ENCODE results near the gene SCN5A. TPM values are rescaled to one million over a fixed set of nuclear protein-coding genes. Genes with fewer than 3 reads are reported as not detected.

SCN5A gene
- total RNA-seq, 1 donor from 2014 or later, result 6.1 TPM

DNA sequence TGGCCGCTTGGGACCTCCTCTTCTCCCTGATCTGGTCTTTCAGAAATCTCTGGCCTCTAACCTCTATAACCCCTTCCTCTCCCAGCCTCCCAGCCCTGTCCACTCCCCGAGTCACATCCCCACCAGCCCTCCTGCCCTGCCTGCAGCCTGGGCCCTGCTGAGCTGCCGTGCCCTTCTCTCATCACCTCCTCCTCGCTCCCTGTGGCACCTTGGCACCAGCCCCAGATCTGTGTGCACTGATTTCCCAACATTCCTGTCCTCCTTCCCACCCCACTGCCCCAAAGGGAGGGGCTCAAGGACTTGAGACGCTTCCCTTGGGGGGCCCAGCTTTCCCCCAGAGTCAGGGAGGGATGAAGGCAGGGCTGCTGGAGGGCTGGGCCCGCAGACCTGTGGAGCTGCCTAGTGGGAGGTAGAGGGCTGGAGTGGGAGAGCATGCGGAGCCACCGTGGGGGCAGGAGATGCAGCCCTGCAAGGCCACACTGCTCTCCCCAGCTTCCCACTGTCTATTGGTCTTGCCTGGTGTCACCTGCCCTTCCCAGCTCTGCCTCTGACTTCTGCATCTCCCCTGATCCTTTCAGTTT is 110.6 kb downstream of the SCN5A start:
- no peak for DNase-seq

- DNase-seq, result no peak
These were observed 112.8 kb downstream of the SCN5A start for GRCh38 chr3:38536671-38537070.

- DNase-seq, result no peak
These were observed 114.9 kb downstream of the SCN5A start for GRCh38 chr3:38534604-38535003.

GRCh38 chr3:38534180-38534579 is 115.3 kb downstream of the SCN5A start:
- no peak for DNase-seq

GRCh38 chr3:38533285-38533976 is 116.1 kb downstream of the SCN5A start:
- DNase-seq, result no peak

GRCh38 chr3:38532529-38532928 is 117.0 kb downstream of the SCN5A start:
- no peak for DNase-seq

DNA sequence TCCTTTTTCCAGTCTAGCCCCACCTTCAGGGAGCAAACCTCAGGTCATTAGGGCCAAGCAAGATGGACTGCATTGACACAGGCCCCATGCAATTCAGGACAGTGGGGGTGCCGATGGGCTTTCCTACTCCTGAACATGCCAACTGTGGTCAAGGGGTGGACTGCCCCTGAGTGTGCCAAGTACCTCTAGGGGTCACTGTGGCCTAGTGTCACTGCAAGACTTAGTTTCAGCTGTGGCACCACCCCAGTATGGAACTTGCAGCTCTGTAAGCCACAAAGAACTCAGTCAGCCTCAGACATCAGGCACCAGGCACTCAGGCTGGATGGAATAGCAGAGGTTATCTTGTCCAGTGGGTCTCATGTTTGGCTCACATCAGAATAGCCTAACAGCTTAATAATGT is 121.0 kb downstream of the SCN5A start:
- DNase-seq, result peak; percentile 18

DNA sequence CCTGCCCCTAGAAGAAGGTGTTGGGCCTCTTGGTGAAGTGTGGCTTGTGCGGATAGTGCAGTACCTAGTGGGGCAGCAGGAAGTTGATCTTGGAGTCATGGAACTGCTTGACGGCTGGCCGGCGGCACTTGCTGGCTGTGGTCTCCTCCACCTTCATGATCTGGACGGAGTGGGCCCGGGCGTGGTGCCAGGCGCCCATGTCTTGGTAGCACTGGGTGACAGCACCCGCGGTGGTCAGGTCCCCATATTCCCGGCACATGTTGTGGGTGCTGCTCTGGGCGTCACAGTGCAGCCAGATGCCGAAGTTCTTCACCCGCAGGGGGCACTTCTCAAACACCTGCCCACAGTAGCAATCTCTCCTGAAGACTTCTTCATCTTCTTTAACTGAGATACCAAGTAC is 122.7 kb downstream of the SCN5A start:
- DNase-seq, result no peak

DNA sequence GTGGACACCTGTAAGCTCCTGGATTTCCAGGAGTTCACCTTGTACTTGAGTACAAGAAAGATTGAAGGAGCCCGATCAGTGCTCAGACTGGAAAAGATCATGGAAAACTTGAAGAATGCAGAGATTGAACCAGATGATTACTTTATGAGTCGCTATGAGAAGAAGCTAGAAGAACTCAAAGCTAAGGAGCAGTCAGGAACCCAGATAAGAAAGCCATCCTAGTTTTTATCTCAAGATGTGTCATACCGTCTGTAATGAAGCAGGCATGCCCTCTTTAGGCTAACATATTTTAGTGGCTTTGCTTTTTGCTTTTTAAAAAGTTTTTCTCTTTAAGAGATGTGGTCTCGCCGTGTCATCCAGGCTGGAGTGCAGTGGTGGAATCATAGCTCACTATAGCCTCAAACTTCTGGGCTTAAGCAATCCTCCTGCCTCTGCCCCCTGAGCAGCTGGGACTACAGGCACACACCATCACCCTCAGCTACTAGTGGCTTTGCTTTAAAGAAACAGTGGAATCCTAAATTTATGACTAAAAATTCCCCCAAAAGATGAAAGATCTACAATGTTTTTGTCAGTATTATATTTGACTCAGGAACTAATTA is 125.2 kb downstream of the SCN5A start:
- no peak for DNase-seq

DNA sequence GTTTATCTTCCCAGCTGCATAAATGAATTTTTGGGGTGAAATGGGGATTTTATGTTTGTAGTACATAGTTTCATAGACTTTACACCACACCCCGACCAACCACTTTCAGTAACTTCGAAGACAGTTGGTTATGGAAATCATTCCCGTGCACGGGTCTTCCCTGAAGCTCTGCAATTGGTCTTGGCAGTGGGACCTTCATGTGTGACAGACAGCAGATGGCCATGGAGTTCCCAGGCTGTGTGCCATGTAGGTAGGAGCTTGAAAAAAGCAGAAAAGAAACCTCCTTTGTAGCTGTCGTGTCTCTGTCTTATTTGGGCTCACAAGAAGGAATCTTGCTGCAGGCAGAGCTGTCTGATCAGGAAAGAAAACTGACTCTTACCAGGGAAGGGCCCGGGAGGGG is 127.5 kb downstream of the SCN5A start:
- DNase-seq, result no peak

- DNase-seq, result peak; percentile 88
These were observed 128.0 kb downstream of the SCN5A start for GRCh38 chr3:38521391-38521987.

DNA sequence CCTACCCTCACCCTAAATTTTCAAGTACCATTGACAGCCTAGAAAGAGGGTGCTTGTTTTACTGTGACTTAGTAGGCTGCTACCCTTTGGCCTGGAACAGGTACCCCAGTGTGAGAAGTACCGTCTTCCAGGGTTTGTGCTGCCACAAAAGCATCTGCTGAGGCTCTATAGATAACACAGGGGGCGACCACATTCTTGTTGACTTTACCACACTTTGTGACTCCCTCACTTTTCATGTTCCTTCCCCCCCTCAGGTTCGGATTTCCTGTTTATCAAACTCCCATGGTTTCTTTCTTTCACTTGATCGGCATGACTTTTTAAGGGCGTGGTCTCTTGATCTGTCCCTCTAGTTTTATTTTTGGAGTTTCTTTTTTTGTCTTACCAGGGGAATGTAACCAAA is 129.8 kb downstream of the SCN5A start:
- DNase-seq, result no peak

GRCh38 chr3:38519000-38519399 is 130.5 kb downstream of the SCN5A start:
- no peak for DNase-seq

DNA sequence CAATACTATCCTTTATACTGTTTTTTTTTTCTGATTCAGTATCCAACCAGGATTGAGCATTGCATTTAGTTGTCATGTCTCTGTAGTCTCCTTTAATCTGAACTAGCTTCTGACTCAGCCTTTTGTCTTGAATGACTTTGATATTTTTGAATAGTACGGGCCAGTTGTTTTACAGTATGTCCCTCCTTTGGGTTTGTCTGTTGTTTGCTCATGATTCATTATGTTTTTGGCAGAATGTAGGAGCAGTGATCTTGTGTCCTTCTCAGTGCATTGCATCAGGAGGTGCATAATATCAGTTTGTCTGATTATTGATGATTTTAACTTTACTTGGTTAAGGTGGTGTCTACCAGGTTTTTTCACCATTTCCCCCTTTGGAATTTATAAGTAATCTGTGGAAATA is 132.8 kb downstream of the SCN5A start:
- no peak for DNase-seq

GRCh38 chr3:38515367-38515766 is 134.1 kb downstream of the SCN5A start:
- no peak for DNase-seq

DNA sequence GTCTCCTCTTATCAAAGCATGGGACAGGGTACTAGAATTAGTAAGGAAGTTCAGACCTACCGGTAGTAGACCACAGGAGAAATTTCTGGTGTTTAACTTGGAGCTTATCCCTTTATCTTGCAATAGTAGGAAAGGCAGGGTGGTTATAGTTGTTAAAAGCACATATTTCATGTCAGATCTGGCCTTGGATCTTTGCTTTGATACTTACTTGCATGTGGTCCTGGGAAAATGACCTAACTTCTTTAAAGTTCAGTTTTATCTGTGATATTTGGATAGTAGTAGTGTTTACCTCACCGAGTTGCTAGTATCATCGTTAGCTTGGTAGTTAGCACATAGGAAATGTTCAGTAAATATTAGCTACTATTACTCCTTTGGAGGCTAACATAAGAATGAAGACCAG is 137.9 kb downstream of the SCN5A start:
- no peak for DNase-seq

DNA sequence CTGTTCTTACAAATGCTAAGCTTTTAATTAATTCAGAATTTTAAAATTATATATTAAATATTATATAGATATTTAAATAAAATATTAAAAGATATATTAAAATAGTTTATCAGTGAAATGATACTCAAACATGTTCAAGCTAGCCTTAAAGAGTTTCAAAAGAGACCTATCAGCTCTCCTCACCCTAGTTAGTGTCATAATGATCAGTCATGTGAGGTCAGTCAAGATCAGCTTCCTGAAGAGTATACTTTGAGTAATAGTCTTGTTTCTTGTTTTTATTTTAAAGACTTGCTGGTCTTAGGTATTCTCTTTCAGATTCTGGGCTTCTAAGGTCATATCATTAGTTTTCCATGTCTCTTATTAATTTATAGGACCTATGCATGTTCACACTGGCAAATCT is 138.9 kb downstream of the SCN5A start:
- DNase-seq, result no peak

- no peak for DNase-seq
These were observed 139.8 kb downstream of the SCN5A start for GRCh38 chr3:38509732-38510131.

DNA sequence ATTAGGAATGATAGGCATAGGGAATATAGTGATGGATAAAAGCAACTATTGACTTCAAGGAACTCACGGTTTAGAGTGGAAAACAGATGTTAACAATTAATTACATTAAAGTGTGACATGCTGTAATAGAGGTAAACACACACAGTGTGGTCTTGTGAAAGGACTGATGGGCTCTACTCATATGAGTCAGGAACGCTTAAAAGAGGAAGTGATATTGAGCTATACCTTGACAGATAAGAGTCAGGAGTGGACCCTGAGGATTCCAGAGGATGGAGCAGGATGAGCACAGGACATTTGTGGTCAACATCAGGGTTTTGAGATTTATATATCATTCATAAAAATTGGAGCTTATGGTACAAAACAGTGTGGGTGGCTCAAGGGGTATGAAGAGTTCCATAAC is 142.4 kb downstream of the SCN5A start:
- no peak for DNase-seq

- DNase-seq, result no peak
These were observed 148.6 kb downstream of the SCN5A start for GRCh38 chr3:38500688-38501417.
